CD4-positive, alpha-beta T cell treated with Interleukin-2 at 100 ng/mL for 4 hours (primary cell): ENCODE results near the gene CHST11.
"Not testable (repeated sequence)": the region's sequence is repeated elsewhere in the genome, so short reads cannot be mapped to it uniquely, and the experiment has no call there.

Source experiments
- DNase-seq: peaks from one replicate; pipeline ENCODE4 v3.0.0-alpha.2; 2020; ENCODE audit warnings: low spot score

The CHST11 gene

DNA sequence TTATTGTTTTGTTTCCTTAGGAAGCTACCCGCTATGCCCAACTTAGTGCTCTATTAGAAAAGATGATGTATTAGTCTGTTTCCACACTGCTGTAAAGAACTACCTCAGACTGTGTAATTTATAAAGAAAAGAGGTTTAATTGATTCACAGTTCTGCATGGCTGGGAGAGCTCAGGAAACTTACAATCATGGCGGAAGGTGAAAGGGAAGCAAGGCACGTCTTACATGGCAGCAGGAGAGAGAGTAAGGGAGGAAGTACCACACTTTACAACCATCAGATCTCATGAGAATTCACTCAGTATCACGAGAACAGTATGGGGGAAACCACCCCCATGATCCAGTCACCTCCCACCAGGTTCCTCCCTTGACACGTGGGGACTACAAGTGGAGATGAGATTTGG is 70.9 kb downstream of the CHST11 start:
- DNase-seq = not testable (repeated sequence)

DNA sequence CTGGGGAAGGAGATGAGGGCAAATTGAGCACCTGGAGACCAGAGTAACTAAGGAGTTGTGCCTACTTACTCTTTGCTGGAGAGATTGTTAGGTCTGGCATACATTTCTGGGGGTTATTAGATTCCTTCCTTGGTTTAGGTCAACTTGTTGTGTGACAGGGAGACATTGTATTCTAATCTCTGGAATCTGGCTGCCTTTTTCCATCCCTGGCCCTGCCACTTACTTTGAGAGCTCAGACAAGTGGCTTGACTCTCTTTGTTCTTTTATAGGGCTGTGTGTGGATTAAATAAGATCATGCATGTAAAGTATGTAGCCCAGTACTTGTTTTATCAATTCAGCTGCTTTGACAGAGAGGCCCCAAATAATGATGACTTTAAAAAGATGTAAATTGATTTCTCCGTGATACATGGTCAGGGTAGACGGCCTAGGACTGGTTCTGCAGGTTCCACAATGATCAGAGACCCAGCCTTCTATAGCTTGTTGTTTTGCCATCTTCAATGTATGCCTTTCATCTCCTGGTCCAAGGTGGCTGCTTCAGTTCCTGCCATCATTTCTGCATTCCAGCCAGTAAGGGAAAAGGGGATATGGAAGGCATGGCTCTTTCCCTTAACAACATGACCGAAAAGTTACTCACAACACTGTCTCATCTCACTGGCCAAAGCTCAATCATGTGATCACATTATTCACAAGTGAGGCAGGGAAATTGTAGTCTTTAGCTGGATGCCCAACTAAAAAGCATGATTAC is 72.6 kb downstream of the CHST11 start:
- DNase-seq = no peak

DNA sequence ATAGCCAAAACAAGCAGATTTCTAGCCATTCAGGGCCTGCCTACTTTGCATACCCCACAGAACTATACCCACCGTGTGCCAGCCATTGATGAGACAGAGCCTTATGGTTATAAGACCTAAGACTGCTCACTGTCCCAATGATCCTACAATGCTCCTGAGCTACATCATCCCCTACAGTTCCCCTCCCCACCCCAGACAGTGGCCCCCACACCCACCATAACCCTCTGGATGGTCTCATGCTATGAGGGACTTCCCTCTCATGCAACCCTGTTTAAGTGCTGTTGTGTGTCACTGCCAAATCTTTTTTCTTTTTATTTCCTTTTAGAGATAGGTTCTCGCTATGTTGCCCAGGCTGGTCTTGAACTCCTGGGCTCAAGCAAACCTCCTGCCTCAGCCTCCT is 75.9 kb downstream of the CHST11 start:
- DNase-seq = no peak

DNA sequence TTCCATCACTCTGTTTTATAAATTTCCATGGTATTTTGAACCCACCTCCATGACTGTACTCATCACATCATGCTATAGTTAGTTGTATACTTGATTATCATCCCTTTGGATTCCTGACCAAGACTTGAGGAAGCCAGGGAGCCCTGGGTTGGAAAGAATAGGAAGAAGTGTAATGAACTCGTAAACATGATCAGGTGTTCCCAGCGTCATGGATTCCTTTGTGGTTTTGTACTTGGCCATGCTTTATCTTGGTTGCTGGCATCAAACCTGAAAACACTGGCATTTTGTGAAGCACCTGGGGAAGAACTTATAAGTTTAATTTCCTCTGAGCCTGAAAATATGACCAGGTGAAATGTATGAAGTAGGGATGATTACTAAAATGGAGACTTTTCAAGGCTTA is 76.4 kb downstream of the CHST11 start:
- no peak for DNase-seq

DNA sequence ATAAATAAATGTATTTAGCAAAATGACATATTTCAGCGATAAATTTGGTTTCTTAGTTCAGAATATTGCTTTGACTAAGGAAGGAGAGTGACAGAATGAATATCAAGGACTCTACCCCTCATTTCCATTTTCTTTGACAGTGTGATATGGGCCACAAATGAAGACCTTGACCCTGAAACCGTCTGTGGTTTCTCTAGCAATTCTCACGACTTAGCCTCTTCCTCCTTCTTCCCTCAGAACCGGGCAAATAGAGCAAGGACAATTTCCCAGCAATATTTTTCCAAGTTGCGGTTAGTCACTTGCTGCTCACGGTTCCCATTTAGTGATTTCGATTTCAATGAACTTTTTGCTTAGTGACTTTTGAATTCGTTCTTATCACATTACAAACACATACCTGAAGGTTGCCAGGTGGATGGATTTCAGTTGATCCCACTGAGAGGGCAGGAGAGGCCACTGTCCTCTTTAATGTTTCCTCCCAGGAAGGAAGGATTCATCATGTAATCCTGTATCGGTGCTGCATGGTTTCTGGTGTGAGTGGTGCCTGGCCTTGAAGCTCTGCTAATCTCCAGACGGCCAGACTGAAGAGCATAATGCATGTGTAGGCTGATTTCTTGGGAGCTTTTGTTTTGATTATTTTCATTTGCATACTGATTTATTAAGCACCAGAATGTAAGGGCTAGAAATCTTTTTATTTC is 77.6 kb downstream of the CHST11 start:
- no peak for DNase-seq

DNA sequence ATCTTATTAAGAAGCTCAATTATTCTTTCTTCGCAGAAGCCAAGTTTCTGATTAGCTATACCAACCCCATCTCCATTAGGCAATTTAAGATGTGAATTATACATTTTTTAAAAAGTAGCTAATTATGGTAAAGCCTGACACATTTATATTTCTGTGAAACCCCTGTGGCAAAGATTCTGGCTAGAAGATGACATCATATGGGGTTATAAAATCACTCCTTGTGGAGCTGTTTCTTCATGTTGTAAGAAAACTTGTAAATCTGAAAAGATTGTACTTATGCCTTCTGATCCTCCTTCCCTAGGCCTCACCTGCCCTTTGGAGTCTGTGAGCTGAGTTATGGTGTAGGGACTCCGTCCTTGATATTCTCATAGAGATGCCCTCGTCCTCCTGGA is 78.1 kb downstream of the CHST11 start:
- DNase-seq = peak; percentile 8

DNA sequence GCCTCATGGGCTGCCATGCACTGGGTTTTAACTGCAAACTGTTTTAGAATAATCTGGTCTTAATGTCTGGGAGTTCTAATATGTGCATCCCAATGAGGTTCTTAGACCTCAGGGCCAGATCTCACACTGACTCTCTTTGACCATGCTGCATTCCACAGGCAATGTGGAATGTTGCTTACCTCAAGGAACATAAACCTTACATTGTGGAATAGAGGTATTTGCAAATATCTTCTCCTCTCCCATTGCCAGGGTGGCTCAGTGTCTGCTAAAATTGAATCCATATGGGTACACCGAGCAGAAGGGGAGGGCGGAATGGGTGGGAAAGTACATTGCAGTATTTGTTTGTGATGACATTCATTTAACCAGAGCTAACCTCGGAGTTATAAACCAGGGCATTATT is 78.6 kb downstream of the CHST11 start:
- no peak for DNase-seq

DNA sequence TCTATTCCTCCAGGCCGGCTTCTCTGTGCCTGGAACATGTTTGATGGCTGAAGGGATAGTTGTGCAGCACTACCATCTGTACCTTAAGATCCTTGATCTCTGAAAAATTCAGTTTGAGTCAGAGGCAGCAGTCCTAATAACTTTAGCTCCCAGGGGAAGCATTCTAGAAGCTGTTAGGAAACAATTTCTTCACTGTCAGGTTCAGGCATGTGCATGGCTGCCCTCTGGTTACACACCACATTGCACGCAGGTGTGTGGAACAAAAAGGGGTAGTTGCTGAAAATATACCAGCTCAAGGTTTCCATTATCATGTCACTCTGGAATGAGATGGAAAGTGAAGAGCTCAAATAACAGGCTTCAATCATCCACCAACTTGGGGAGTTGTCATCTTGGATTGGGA is 80.1 kb downstream of the CHST11 start:
- no peak for DNase-seq

DNA sequence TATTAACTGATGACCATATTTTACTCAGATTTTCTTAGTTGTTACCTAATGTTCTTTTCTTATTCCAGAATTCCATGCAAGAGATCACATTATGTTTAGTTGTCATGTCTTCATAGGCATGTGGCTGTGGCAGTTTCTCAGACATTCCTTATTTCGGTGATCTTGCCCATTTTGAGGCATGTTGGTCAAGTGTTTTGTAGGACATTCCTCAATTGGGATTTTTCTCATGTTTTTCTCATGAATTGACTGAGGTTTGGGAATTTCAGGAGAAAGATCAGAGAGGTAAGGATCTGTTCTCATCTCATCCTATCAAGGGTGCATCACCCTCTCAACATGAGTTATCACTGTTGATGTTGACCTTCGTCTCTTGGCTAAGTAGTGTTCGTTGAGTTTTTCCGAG is 81.3 kb downstream of the CHST11 start:
- no peak for DNase-seq

DNA sequence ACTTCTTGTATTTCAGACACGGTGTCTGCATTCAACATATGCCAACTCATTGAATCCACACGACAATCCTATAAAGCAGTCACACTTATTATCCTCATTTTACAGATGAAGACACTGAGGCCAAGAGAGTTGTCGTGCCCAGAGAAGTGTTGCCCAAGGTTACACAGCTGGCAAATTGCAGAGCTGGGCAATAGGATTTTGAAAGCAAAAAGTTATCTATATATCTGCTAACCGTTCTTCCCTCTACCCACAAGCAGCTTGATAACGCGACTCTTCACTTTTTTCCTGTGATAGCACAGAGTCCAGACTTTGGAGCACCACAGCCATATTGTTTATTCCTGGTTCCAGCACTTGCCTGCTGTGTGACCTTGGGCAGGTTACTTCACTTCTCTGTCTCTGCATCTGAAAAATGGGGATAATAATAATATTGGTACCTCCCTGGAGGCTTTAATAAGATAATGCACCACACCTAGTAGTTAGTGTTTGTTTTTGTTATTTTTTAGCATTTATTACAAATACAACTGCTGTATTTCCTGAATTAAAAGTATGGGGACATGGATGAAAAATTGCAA is 82.2 kb downstream of the CHST11 start:
- DNase-seq = no peak

DNA sequence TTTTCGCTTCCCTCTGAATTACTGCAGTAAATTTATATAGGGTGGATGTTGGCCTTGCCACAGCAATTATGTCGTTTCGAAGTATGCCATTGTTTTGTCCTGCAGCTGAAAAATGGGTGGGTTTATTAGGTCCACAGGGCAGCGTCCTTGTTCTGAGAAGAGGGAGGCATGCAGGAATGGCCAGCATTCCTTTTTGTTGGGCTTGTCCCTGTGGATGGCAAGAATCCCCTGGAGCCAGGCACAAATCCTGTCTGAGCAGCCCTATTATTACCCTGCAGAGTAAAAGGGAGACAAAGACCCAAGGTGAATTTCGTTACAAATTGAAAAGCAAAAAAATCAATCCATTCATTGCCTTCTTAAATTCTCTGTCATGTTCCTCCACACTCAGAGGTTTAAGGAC is 88.1 kb downstream of the CHST11 start:
- DNase-seq = no peak

DNA sequence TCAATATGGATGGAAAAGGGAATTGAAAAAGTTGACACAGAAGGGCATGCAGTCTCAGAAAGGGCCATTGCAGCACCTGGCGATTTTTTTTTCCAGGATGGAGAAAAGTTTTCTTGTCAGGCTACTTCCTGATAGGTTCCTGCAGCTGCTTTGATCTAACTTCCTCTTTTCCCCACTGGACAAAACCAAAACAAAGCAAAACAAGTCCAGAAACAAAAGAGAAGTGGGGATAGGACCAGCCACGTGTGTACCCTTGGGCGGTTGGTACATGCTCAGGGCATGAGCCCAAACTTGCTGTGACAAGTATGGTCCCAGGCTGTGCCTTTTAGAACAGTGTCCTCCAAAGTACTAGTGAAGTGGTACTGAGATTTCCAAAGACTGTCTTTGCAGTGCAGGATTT is 89.8 kb downstream of the CHST11 start:
- no peak for DNase-seq

DNA sequence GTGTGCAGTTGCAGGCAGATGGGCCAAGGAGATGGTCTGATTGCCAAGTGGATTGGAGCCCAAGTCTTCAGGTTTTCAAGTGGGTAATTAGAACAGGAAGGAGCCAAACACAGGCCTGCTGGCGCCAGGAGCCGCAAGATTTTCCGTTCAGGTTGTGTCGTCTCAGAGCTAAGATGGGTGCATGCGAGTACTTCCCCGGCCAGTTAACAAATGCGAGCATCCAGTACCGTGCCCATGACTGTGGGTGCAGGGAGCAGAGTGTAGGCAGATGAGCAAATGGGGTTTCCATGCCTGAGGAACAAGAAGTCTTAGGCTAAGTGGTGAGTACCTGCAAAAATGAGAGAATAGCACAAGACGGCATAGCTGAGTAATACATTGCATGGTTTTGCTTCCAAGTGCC is 90.5 kb downstream of the CHST11 start:
- DNase-seq = no peak

DNA sequence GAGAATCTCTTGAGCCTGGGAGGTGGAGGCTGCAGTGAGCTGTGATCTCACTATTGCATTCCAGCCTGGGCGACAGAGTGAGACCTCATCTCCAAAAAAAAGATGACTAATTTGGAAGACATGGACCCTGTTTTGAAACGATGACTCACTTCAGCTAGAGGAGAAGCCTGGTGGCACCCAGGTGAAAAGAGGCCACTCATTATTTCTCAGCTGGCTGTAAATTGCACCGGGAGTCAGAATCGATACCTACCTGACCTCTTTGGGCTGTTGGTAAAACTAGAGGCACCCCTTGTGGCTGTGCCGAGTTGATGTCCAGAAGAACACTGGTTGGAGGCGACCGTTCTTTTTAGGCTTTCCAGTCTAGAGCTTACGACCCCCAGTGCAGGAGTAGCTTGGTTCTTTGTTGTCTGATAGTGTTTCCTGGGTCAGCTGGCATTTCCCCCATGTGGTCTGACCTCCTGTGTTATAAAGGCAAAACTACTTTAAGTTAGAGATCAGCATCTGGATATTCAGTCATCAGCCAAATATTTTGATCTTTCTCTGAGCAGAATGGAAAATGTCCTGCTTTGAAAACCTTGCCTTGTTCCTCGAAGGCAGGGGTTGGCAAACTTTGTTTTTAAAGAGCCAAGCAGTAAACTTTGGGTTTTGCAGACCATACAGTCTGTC is 93.2 kb downstream of the CHST11 start:
- DNase-seq = peak; percentile 4

DNA sequence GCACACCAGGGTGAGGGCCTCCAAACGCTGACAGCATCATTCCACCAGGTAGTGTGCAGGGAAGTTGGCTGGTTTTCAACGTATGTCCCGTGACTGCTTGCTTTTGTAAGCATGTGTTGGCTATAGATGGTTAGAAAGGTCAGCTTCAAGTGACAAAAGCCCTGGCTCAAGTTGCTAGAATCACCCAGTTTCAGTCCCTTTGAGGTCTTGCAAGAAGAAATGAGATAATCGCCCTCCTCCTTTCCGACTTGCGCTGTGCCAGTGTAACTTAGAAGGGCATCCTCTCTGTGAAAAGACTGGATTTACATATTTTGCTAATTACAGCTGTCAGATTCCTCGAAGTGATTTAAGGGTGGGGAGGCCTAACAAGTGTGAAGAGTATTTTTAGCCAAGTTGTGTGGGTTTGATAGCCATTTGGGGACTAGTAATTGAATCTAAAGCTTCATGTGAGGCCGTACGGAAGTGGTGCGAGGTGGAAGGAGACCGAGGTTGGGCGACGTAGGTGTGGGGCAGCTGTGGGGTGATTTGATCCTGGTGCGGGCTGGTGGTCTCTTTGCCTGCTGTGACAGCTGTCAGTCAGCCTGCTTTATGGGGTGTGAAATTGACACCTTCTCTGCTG is 94.7 kb downstream of the CHST11 start:
- DNase-seq = no peak

DNA sequence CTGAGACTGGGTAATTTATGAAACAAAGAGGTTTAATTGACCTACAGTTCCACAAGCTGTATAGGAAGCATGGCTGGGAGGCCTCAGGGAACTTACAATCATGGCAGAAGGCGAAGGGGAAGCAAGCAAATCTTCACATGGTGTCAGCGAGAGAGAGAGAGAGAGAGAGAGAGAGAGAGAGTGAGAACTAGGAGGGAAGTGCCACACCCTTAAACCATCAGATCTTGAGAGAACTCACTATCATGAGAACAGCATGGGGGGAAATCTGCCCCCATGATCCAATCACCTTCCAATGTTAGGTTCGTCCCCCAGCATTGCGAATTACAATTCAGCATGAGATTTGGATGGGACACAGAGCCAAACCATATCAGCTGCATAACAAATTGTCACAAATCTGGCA is 96.7 kb downstream of the CHST11 start:
- no peak for DNase-seq

DNA sequence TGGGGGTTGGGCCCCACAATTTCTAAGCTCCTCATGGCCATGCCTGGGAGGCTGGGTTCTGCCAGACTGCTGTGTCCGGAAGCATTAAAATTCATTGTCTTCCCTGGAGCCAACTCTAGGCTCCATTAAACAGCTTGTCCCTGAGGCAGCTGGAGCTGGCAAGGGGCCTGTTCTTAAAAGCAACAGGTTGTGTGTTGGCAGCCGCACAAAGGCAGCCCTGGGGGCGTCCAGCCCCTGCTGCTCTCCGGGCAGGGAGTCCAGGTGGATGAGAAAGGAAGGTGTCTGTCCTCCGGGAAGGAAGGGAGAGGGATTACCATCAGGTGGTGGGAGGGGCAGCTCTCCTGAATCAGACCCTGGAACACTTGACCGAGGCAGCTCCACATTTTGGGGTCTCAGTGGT is 98.9 kb downstream of the CHST11 start:
- DNase-seq = no peak

DNA sequence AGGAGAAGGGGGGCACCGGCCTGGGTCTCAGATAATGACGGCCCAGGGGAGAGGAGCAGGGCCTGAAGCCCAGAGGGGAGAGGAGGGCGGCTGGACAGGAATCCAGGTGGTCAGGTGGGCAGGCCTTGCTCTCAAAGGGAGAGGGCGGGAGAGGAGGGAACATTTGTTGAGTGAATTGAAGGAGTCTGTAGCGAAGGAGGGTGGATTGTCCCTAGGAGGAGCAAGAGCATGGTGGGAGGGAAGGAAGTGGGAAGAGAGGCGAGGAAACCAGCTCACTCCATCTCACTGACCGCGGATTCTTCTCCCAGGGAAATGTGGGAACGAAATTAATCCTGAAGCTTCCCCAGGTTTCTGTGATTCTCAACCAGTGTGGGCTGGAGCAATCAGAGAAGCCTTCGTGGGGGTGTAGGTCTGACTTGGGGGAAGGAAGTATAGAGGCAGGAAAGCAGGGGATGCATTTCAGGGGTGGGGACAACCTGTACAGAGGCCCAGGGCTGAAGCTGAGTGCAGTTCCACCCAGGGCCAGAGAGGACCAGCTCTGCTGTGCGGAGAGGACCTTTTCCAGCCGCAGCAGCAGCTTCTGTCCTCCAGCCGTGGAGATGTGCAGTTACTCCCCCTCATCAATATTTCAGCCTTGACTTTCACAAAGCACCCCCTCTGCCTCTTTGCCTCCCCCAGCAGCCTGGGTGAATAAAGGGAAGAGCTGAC is 100.9 kb downstream of the CHST11 start:
- DNase-seq = no peak

DNA sequence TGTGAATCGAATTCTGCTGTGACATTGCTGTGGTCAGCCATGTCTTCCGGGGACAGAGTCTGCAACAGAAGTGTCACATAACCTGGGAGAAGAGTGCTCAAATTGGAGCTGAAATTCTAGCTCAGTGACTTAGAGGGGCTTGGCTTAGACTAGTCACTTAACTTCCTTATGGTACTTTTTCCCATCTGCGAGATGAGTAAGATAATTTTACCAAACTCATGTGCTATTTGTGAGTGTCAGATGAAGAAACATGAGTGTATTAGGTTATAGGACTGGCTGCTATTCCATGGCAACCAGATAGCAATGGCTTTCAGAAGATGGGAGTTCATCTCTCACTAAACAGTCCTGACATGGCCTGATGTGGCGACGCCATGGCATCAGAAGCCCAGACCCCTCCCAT is 104.1 kb downstream of the CHST11 start:
- no peak for DNase-seq

DNA sequence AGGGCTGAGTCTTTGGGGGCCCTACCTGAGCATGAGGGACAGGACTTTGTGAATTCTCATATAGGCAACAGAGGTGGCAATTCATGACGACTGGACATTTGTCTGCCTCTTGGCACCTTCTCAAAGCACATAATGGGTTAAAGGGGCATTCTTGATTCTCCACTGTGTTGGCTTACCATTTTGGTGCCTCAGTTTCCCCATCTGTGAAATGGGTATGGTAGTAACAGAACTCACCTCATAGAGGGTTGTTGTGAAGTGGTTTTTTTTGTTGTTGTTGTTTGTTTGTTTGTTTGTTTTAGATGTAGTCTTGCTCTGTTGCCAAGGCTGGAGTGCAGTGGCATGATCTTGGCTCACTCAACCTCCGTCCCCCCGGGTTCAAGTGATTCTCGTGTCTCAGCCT is 106.0 kb downstream of the CHST11 start:
- no peak for DNase-seq

DNA sequence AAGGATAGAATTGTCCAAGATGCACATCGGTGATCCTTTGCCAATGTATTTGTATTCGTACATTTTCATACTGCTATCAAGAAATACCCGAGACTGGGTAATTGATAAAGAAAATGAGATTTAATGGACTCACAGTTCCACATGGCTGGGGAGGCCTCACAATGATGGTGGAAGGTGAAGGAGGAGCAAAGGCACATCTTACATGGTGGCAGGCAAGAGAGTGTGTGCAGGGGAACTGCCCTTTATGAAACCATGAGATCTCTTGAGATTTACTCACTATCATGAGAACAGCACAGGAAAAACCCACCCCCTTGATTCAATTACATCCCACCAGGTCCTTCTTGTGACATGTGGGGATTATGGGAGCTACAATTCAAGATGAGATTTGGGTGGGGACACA is 107.9 kb downstream of the CHST11 start:
- DNase-seq = not testable (repeated sequence)
